Fibroblast of skin of left quadriceps (primary cell): Measurements from ENCODE around the gene VAC14.
"Not testable (repeated sequence)": the region's sequence is repeated elsewhere in the genome, so short reads cannot be mapped to it uniquely, and the experiment has no call there.

ENCODE experiments used
- DNase-seq, 2 experiments: peaks; one replicate each; pipeline ENCODE4 v3.0.0-alpha.2; 2013; ENCODE audit warnings: low read depth in 2 of 2

Gene VAC14

GRCh38 chr16:70681382-70682238 is 119.3 kb downstream of the VAC14 start:
- DNase-seq: no peak

GRCh38 chr16:70680495-70681381 is 120.2 kb downstream of the VAC14 start:
- DNase-seq: no peak

GRCh38 chr16:70679671-70680494 is 121.1 kb downstream of the VAC14 start:
- DNase-seq: no peak

GRCh38 chr16:70678898-70679670 is 121.9 kb downstream of the VAC14 start:
- no peak for DNase-seq

GRCh38 chr16:70678121-70678897 is 122.6 kb downstream of the VAC14 start:
- no peak for DNase-seq

GRCh38 chr16:70677499-70678120 is 123.3 kb downstream of the VAC14 start:
- DNase-seq: no peak

- no peak for DNase-seq
Measured at GRCh38 chr16:70676675-70677498, 124.1 kb downstream of the VAC14 start.

GRCh38 chr16:70675851-70676513 is 125.0 kb downstream of the VAC14 start:
- DNase-seq: no peak

- no peak for DNase-seq
Measured at GRCh38 chr16:70674221-70675014, 126.5 kb downstream of the VAC14 start.

GRCh38 chr16:70670938-70671337 is 130.0 kb downstream of the VAC14 start:
- DNase-seq: not testable (repeated sequence)

GRCh38 chr16:70670175-70670574 is 130.8 kb downstream of the VAC14 start:
- no peak for DNase-seq

- DNase-seq: no peak
Measured at GRCh38 chr16:70665806-70666735, 134.9 kb downstream of the VAC14 start.

- no peak for DNase-seq
Measured at GRCh38 chr16:70665113-70665694, 135.8 kb downstream of the VAC14 start.

- DNase-seq: no peak
Measured at GRCh38 chr16:70664325-70665112, 136.4 kb downstream of the VAC14 start.
